Erythroblast (primary cell): ENCODE results near the gene TREM1.

Experiments used
- GATA1 ChIP-seq: IDR thresholded peaks from 2 replicates; pipeline ENCODE4 v1.6.1; 2011; ENCODE audit warnings: low read depth, mild to moderate bottlenecking, control low read depth, low read length, moderate library complexity
- POLR2A ChIP-seq: IDR thresholded peaks from 2 replicates; pipeline ENCODE4 v1.6.1; 2011; ENCODE audit warnings: mild to moderate bottlenecking, low read length

DNA sequence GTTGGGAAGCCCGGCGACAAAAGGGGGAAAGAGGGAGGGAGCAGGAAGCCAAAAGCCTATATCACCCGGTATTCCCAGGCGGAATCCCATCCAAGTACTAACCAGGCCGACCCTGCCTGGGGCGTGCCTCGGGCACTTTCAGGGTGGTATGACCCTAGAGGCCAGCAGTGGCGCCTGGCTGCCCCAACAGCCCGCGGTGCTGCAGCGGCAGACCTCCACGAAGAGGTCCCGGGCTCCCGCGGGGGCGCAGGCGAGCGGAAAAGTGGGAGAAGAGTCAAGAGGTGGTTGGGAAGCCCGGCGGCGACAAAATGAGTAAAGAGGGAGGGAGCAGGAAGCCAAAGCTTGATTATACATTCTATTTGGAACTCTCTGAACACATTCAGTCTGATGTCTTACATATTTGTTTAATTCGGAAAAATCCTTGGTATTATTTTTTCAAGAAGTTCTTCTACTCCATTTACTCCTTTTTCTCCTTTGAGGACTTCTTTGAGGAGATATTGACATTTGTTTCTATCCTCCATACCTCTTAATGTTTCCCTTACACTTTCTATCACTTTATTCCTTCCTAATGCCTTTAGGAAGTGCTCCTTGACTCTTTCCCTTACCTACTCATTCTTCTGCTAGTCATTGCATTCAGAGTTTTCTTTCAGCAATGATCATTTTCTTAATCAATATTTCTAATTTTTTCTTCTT is 46.9 kb downstream of the TREM1 start:
- no peak for TF ChIP-seq POLR2A
- TF ChIP-seq GATA1 = no peak
